ENCODE data around the gene GAP43. TPM values are rescaled to one million over a fixed set of nuclear protein-coding genes. Genes with fewer than 3 reads are reported as not detected.

GAP43 gene
- total RNA-seq, 1 experiment from 2014 or later, result 31.6 TPM

DNA sequence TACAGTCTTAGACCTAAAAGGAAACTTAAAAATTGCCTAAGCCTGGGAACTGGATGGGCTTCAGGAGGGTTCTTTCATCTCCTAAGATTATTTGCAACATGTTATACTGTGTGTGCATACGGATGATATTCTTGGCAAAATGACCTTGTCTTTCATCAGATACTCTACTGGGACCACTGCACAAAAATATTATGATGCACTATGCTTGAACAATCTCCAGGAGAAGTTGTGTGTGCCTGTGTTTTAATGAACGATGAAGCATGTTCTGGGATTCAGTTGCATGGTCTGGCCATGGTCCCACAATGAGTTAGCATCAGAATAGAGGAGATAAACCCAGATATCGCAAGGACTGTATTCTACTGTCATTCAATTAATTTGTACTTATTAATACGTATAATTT, 68.7 kb downstream of the GAP43 start:
- H3K27ac ChIP-seq (ENCODE audit: low read depth, low read length, poor library complexity, severe bottlenecking), result no peak overlapping the region
- no TSS peak for BruUV-seq (replicated peaks)
- H3K4me1 ChIP-seq (ENCODE audit: insufficient read depth, low read length, poor library complexity, severe bottlenecking), result peaks cover 4% of the 10 kb centered on the region
- no peak for DNase-seq (ENCODE audit: low spot score)
- ChIA-PET CTCF (no interaction called here), POLR2A (ENCODE audit: low non-redundant PET) (no interaction called here)
- H3K4me3 ChIP-seq (ENCODE audit: low read depth, low read length, poor library complexity, severe bottlenecking), result no peak overlapping the region
- intact Hi-C loops (cut with micrococcal nuclease; ENCODE audit: unreplicated experiment), result loop anchor here (2.0 to 5.0 kb wide), 5 partner anchors 111 to 865 kb away; no protein-coding TSS in a partner anchor
- no peaks in the 10 kb centered on the region for H3K27me3 ChIP-seq (replicated peaks; ENCODE audit: insufficient read depth, low read depth, low read length, poor library complexity)
- TF ChIP-seq, protein P1, sequence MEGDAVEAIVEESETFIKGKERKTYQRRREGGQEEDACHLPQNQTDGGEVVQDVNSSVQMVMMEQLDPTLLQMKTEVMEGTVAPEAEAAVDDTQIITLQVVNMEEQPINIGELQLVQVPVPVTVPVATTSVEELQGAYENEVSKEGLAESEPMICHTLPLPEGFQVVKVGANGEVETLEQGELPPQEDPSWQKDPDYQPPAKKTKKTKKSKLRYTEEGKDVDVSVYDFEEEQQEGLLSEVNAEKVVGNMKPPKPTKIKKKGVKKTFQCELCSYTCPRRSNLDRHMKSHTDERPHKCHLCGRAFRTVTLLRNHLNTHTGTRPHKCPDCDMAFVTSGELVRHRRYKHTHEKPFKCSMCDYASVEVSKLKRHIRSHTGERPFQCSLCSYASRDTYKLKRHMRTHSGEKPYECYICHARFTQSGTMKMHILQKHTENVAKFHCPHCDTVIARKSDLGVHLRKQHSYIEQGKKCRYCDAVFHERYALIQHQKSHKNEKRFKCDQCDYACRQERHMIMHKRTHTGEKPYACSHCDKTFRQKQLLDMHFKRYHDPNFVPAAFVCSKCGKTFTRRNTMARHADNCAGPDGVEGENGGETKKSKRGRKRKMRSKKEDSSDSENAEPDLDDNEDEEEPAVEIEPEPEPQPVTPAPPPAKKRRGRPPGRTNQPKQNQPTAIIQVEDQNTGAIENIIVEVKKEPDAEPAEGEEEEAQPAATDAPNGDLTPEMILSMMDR (conservative IDR thresholded peaks at IDR 0.05; ENCODE audit: low read depth, low read length), result no peak
- no peak for TF ChIP-seq EZH2 (IDR thresholded peaks at IDR 0.05; ENCODE audit: borderline replicate concordance, low read depth, low read length, poor library complexity, severe bottlenecking)
- no peaks in the 10 kb centered on the region for H3K9me3 ChIP-seq (ENCODE audit: low read depth, low read length, poor library complexity, severe bottlenecking)
- no peaks in the 10 kb centered on the region for H3K36me3 ChIP-seq (ENCODE audit: insufficient read depth, low read length, poor library complexity, severe bottlenecking)

DNA sequence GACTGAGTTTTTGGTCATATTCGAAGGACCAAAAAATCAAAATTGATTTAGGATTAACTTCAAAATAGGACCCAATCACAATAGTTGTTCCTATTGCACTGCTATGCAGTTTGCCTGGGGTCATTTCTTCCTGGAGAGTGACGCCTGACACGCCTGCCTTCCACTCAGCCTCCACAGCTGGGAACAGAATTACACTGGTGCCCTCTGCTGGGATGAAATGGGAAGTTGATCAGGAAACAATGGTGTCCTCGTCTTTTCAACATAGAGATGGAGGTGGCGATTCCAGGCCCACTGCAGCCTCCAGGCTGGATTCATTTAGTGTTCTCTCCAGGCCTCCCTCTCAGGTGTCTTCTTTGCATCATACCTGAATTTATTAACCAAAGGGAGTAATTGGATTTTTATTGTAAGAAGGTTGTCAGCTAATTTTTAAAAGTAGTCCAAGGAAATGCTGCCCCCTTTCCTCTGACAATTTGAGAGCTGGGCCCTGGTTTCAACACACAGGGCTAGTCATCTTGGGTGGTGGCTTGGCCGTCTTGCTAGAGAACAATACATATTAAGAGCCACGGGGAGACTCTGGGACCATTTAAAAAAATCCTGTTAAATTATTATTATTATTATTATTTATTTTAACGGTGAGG, 69.7 kb downstream of the GAP43 start:
- TF ChIP-seq EZH2 (IDR thresholded peaks at IDR 0.05; ENCODE audit: borderline replicate concordance, low read depth, low read length, poor library complexity, severe bottlenecking), result no peak
- TF ChIP-seq, protein P1 (conservative IDR thresholded peaks at IDR 0.05; ENCODE audit: low read depth, low read length), result peak; percentile 85
- no peaks in the 10 kb centered on the region for H3K36me3 ChIP-seq (ENCODE audit: insufficient read depth, low read length, poor library complexity, severe bottlenecking)
- POLR2A ChIA-PET (ENCODE audit: low non-redundant PET), result interaction anchor here (0.5 kb wide), 1 partner anchor 199 kb away, joined by 7 read pairs; no protein-coding TSS in a partner anchor
- BruUV-seq (replicated peaks), result no TSS peak
- peaks cover 4% of the 10 kb centered on the region for H3K4me1 ChIP-seq (ENCODE audit: insufficient read depth, low read length, poor library complexity, severe bottlenecking)
- no peak overlapping the region for H3K4me3 ChIP-seq (ENCODE audit: low read depth, low read length, poor library complexity, severe bottlenecking)
- H3K27me3 ChIP-seq (replicated peaks; ENCODE audit: insufficient read depth, low read depth, low read length, poor library complexity), result no peaks in the 10 kb centered on the region
- H3K27ac ChIP-seq (ENCODE audit: low read depth, low read length, poor library complexity, severe bottlenecking), result no peak overlapping the region
- DNase-seq (ENCODE audit: low spot score), result peak; percentile 92
- no peaks in the 10 kb centered on the region for H3K9me3 ChIP-seq (ENCODE audit: low read depth, low read length, poor library complexity, severe bottlenecking)
- intact Hi-C loops (cut with micrococcal nuclease; ENCODE audit: unreplicated experiment), result loop anchor here (1.0 to 5.0 kb wide), 6 partner anchors 91 to 866 kb away; no protein-coding TSS in a partner anchor
- CTCF ChIA-PET, result interaction anchor here (0.6 to 1.2 kb wide), 3 partner anchors 91 to 475 kb away, joined by 3 to 6 read pairs (median 3); no protein-coding TSS in a partner anchor

DNA sequence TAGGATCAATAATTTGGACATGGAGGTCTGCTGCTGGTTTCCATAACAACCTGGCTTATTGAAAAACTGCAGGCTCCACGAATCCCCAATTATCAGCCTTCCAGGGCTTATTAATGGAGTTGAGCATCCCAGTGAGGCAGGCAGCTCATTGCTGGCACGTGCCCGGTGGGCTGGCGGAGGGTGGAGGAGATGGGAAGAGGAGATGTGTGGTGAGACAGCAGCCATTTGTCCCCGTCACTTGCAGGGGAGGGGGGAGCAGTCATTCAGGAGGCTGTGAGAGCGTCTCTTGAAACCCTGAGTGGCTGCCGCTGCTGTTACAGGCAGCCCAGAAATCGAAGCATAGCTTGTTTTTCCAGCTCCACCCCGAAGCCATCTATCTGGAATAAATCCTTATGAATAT, 70.6 kb downstream of the GAP43 start:
- no peak overlapping the region for H3K27ac ChIP-seq (ENCODE audit: low read depth, low read length, poor library complexity, severe bottlenecking)
- POLR2A ChIA-PET (ENCODE audit: low non-redundant PET), result no interaction called here
- no peaks in the 10 kb centered on the region for H3K27me3 ChIP-seq (replicated peaks; ENCODE audit: insufficient read depth, low read depth, low read length, poor library complexity)
- no peak overlapping the region for H3K4me3 ChIP-seq (ENCODE audit: low read depth, low read length, poor library complexity, severe bottlenecking)
- H3K9me3 ChIP-seq (ENCODE audit: low read depth, low read length, poor library complexity, severe bottlenecking), result no peaks in the 10 kb centered on the region
- intact Hi-C loops (cut with micrococcal nuclease; ENCODE audit: unreplicated experiment), result loop anchor here (1.0 to 5.0 kb wide), 6 partner anchors 90 to 867 kb away; no protein-coding TSS in a partner anchor
- BruUV-seq (replicated peaks), result no TSS peak
- H3K36me3 ChIP-seq (ENCODE audit: insufficient read depth, low read length, poor library complexity, severe bottlenecking), result no peaks in the 10 kb centered on the region
- no peak for DNase-seq (ENCODE audit: low spot score)
- H3K4me1 ChIP-seq (ENCODE audit: insufficient read depth, low read length, poor library complexity, severe bottlenecking), result peaks cover 11% of the 10 kb centered on the region
- CTCF ChIA-PET, result interaction anchor here (1.2 kb wide), 1 partner anchor 90 kb away, joined by 6 read pairs; no protein-coding TSS in a partner anchor
- TF ChIP-seq EZH2 (IDR thresholded peaks at IDR 0.05; ENCODE audit: borderline replicate concordance, low read depth, low read length, poor library complexity, severe bottlenecking), result no peak
- TF ChIP-seq, protein P1 (conservative IDR thresholded peaks at IDR 0.05; ENCODE audit: low read depth, low read length), result no peak

Data from A673 (cell line).